Uterus (tissue), 2 donors: ENCODE results near the gene ZNF337.

ENCODE experiments used
- POLR2A ChIP-seq, 2 donors: fragments of 450-650 bp; IDR thresholded peaks; one replicate each; pipeline ENCODE4 v1.6.1; 2016; ENCODE audit warnings: antibody characterized with exemption in 2 of 2, mild to moderate bottlenecking in 1 of 2, moderate library complexity in 1 of 2
- TF ChIP-seq, protein P1 (sequence below), 4 experiments: fragments of 200-600 bp in 2 of 4; fragments of 450-650 bp in 2 of 4; sonication (generic) in 2 of 4; IDR thresholded peaks; one replicate each; pipeline ENCODE4 v1.5.1; 2016 to 2019; ENCODE audit warnings: antibody characterized with exemption in 4 of 4, mild to moderate bottlenecking in 2 of 4, moderate library complexity in 1 of 4

DNA sequence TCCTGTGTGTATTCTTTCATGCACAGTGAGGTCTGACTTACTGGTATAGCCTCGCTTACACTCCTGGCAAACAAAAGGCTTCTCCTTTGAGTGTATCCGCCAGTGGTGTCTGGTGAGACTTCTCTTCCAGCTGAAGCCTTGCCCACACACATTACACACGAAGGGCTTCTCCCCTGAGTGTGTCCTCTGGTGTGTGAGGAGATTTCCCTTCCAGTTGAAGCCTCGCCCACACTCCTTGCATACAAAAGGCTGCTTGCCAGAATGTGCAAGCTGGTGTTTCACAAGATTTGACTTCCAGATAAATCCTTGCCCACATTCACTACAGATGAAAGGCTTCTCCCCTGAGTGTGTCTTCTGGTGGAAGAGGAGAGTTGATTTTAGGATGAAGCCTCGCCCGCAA lies 21.5 kb downstream of the ZNF337 start:
- TF ChIP-seq, protein P1, sequence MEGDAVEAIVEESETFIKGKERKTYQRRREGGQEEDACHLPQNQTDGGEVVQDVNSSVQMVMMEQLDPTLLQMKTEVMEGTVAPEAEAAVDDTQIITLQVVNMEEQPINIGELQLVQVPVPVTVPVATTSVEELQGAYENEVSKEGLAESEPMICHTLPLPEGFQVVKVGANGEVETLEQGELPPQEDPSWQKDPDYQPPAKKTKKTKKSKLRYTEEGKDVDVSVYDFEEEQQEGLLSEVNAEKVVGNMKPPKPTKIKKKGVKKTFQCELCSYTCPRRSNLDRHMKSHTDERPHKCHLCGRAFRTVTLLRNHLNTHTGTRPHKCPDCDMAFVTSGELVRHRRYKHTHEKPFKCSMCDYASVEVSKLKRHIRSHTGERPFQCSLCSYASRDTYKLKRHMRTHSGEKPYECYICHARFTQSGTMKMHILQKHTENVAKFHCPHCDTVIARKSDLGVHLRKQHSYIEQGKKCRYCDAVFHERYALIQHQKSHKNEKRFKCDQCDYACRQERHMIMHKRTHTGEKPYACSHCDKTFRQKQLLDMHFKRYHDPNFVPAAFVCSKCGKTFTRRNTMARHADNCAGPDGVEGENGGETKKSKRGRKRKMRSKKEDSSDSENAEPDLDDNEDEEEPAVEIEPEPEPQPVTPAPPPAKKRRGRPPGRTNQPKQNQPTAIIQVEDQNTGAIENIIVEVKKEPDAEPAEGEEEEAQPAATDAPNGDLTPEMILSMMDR (IDR thresholded peaks at IDR 0.05) = no peak
- TF ChIP-seq POLR2A (IDR thresholded peaks at IDR 0.05) = no peak
